Peyer's patch (tissue), 4 donors: ENCODE results near the gene NCBP2. TPM values are rescaled to one million over a fixed set of nuclear protein-coding genes. Genes with fewer than 3 reads are reported as not detected.

Experiments
- DNase-seq, 3 donors: peaks; one replicate each; pipeline ENCODE4 v3.0.0-alpha.2; 2017 to 2019
- H3K27ac ChIP-seq, 4 donors: fragments of 200-600 bp; sonication (generic); one replicate each; pipeline ENCODE4 v1.5.1; 2016 to 2019
- H3K27me3 ChIP-seq, 2 donors: fragments of 200-600 bp; sonication (generic); one replicate each; pipeline ENCODE4 v1.5.1; 2019
- H3K36me3 ChIP-seq, 3 donors: fragments of 200-600 bp; sonication (generic); one replicate each; pipeline ENCODE4 v1.5.1; 2016 to 2019
- H3K4me1 ChIP-seq, 4 donors: fragments of 200-600 bp; sonication (generic); one replicate each; pipeline ENCODE4 v1.5.1; 2016 to 2019
- H3K4me3 ChIP-seq, 4 donors: fragments of 200-600 bp; sonication (generic); 1 replicate in 3 of 4; 2 replicates in 1 of 4; pipeline ENCODE4 v1.5.1; 2016 to 2019; ENCODE audit warnings: mild to moderate bottlenecking in 1 of 4
- H3K9me3 ChIP-seq, 4 donors: fragments of 200-600 bp; sonication (generic); one replicate each; pipeline ENCODE4 v1.5.1; 2016 to 2019; ENCODE audit warnings: mild to moderate bottlenecking in 1 of 4
- POLR2A ChIP-seq, 2 donors: fragments of 450-650 bp; IDR thresholded peaks; one replicate each; pipeline ENCODE4 v1.5.1; 2017; ENCODE audit warnings: antibody characterized with exemption in 2 of 2, mild to moderate bottlenecking in 2 of 2, moderate library complexity in 2 of 2
- total RNA-seq, 4 donors: library from RNA; depleted of rRNA; stranded (reverse); fragments of >200 nt; gene quantifications; one replicate each; pipeline ENCODE4 v1.1.0, GENCODE V29; 2016
- TF ChIP-seq, protein P1 (sequence below), 6 experiments: fragments of 450-650 bp in 4 of 6; fragments of 200-600 bp in 2 of 6; sonication (generic) in 1 of 6; IDR thresholded peaks; one replicate each; pipeline ENCODE4 v1.5.1; 2017 to 2019; ENCODE audit warnings: antibody characterized with exemption in 6 of 6, mild to moderate bottlenecking in 3 of 6, moderate library complexity in 1 of 6

NCBP2 gene
- total RNA-seq, 4 donors from 2014 or later = 21.7 to 61.1 (median 31.8) TPM

- no peak for DNase-seq
- Histone ChIP-seq H3K27me3 (no peaks in the 10 kb centered on the region), H3K9me3 (no peaks in the 10 kb centered on the region), H3K27ac (no peak overlapping the region), H3K4me1 (no peaks in the 10 kb centered on the region), H3K36me3 (peaks cover 0 to 34% (median 0%) of the 10 kb centered on the region in 3 donors), H3K4me3 (no peak overlapping the region)
- no peak for TF ChIP-seq POLR2A (IDR thresholded peaks at IDR 0.05)
- TF ChIP-seq, protein P1, sequence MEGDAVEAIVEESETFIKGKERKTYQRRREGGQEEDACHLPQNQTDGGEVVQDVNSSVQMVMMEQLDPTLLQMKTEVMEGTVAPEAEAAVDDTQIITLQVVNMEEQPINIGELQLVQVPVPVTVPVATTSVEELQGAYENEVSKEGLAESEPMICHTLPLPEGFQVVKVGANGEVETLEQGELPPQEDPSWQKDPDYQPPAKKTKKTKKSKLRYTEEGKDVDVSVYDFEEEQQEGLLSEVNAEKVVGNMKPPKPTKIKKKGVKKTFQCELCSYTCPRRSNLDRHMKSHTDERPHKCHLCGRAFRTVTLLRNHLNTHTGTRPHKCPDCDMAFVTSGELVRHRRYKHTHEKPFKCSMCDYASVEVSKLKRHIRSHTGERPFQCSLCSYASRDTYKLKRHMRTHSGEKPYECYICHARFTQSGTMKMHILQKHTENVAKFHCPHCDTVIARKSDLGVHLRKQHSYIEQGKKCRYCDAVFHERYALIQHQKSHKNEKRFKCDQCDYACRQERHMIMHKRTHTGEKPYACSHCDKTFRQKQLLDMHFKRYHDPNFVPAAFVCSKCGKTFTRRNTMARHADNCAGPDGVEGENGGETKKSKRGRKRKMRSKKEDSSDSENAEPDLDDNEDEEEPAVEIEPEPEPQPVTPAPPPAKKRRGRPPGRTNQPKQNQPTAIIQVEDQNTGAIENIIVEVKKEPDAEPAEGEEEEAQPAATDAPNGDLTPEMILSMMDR (IDR thresholded peaks at IDR 0.05) = no peak
Observed at GRCh38 chr3:196886144-196886543, 56.2 kb downstream of the NCBP2 start.

Other genes starting within 250 kb of the NCBP2 start
- under 1 TPM in 1 of 4 donors, not detected in 3; 0.67 TPM for gene CEP19, start 230.3 kb downstream of the NCBP2 start, total RNA-seq
- 10 to 100 TPM in 3 of 4 donors, 1 to 10 TPM in 1; 9.4 to 26.1 (median 15.2) TPM for gene PIGX, start 230.2 kb downstream of the NCBP2 start, total RNA-seq
- 10 to 100 TPM; 42.9 to 65.2 (median 53.5) TPM for gene PAK2, start 202.7 kb downstream of the NCBP2 start, total RNA-seq
- gene SENP5, start 74.6 kb downstream of the NCBP2 start, total RNA-seq = 10 to 100 TPM; 29.6 to 75.1 (median 36.9) TPM
- gene PIGZ, start 26.3 kb upstream of the NCBP2 start, total RNA-seq = 100 to 1,000 TPM in 1 of 4 donors, 10 to 100 TPM in 2, 1 to 10 TPM in 1; 5.0 to 212 (median 44.5) TPM
- gene MELTF, start 87.3 kb upstream of the NCBP2 start, total RNA-seq = 100 to 1,000 TPM in 1 of 4 donors, 10 to 100 TPM in 3; 17.3 to 143 (median 50.7) TPM